Activated B cell treated with CpG ODN at 0.5 μM for 24 hours (primary cell): ENCODE data around the gene IAH1. TPM values are rescaled to one million over a fixed set of nuclear protein-coding genes. Genes with fewer than 3 reads are reported as not detected.

Source experiments
- ATAC-seq: fragments of 200-7000 bp; cut with Tn5 transposase; one replicate; pipeline ENCODE4 v1.10.0; 2021; ENCODE audit warnings: low read depth, mild to moderate bottlenecking, moderate library complexity
- CTCF ChIA-PET: fragments of 350-600 bp; sonication (Branson Sonifier 250); formaldehyde crosslinking; loops from one replicate; lab custom pipeline; 2021; ENCODE audit warnings: antibody characterized with exemption; lab: Charles Lee
- POLR2A ChIA-PET: fragments of 350-600 bp; sonication (Branson Sonifier 250); formaldehyde crosslinking; loops from one replicate; lab custom pipeline; 2021; ENCODE audit warnings: antibody characterized with exemption; lab: Charles Lee
- DNase-seq: peaks from one replicate; pipeline ENCODE4 v3.0.0; 2022
- H3K27ac Mint-ChIP-seq: one replicate; pipeline ENCODE4 v1.8.0; 2020; ENCODE audit warnings: mixed read lengths
- H3K27me3 Mint-ChIP-seq: one replicate; pipeline ENCODE4 v1.8.0; 2021; ENCODE audit warnings: mixed read lengths
- H3K36me3 Mint-ChIP-seq: one replicate; pipeline ENCODE4 v1.8.0; 2021; ENCODE audit warnings: low read depth, mixed read lengths
- H3K4me1 Mint-ChIP-seq: one replicate; pipeline ENCODE4 v1.8.0; 2021; ENCODE audit warnings: mixed read lengths
- H3K4me3 Mint-ChIP-seq: one replicate; pipeline ENCODE4 v1.8.0; 2020; ENCODE audit warnings: mild to moderate bottlenecking, mixed read lengths
- H3K9me3 Mint-ChIP-seq: one replicate; pipeline ENCODE4 v1.8.0; 2020; ENCODE audit warnings: mixed read lengths
- intact Hi-C: fragments of 100-400 bp; cut with micrococcal nuclease; formaldehyde crosslinking; loops from one replicate; pipeline ENCODE4 v1.15.1; 2024
- total RNA-seq: library from RNA; stranded (reverse); gene quantifications from 2 replicates; pipeline ENCODE4 v1.2.3, GENCODE V29; 2022
- TF ChIP-seq, protein P1 (sequence below): fragments of 200-600 bp; IDR thresholded peaks from one replicate; pipeline ENCODE4 v1.8.0; 2022; ENCODE audit warnings: antibody characterized with exemption, mild to moderate bottlenecking

The IAH1 gene
- total RNA-seq, 1 donor from 2014 or later: 49.0 TPM

GRCh38 chr2:9490789-9491188 is 16.4 kb downstream of the IAH1 start:
- intact Hi-C loops: no loop called here
- ChIA-PET POLR2A (interaction anchor here (0.9 to 1.3 kb wide), 2 partner anchors 17 to 46 kb away, joined by 3 read pairs; no protein-coding TSS in a partner anchor), CTCF (no interaction called here)
- ATAC-seq (no peak), DNase-seq (no peak)
- H3K27me3 Mint-ChIP-seq: no peaks in the 10 kb centered on the region
- H3K36me3 Mint-ChIP-seq: peaks cover 91% of the 10 kb centered on the region
- TF ChIP-seq, protein P1, sequence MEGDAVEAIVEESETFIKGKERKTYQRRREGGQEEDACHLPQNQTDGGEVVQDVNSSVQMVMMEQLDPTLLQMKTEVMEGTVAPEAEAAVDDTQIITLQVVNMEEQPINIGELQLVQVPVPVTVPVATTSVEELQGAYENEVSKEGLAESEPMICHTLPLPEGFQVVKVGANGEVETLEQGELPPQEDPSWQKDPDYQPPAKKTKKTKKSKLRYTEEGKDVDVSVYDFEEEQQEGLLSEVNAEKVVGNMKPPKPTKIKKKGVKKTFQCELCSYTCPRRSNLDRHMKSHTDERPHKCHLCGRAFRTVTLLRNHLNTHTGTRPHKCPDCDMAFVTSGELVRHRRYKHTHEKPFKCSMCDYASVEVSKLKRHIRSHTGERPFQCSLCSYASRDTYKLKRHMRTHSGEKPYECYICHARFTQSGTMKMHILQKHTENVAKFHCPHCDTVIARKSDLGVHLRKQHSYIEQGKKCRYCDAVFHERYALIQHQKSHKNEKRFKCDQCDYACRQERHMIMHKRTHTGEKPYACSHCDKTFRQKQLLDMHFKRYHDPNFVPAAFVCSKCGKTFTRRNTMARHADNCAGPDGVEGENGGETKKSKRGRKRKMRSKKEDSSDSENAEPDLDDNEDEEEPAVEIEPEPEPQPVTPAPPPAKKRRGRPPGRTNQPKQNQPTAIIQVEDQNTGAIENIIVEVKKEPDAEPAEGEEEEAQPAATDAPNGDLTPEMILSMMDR: no peak
- H3K4me1 Mint-ChIP-seq: no peaks in the 10 kb centered on the region
- H3K9me3 Mint-ChIP-seq: no peaks in the 10 kb centered on the region
- H3K4me3 Mint-ChIP-seq: no peak overlapping the region
- peak overlapping the region; percentile 53 for H3K27ac Mint-ChIP-seq

DNA sequence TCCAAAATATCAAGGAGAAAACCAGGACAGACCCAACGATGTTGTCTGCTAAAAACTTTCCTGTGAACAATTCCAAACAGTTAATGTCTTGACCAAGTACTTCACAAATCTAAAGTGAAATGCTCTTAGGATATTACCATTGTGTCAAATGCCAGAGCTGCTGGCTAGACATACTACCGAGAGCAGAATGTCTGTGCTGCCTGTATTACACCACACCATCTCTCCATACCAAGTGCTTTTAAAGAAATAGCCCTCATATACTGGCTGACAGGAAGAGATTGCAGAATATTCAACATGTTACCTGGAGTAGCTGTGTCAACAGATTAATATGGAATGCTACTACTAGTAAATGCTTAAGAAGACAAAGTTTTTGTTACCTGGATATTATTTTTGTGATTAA is 18.6 kb downstream of the IAH1 start:
- H3K27me3 Mint-ChIP-seq: no peaks in the 10 kb centered on the region
- H3K36me3 Mint-ChIP-seq: peaks cover 86% of the 10 kb centered on the region
- ATAC-seq (no peak), DNase-seq (no peak)
- ChIA-PET POLR2A (no interaction called here), CTCF (no interaction called here)
- intact Hi-C loops: no loop called here
- H3K4me1 Mint-ChIP-seq: no peaks in the 10 kb centered on the region
- TF ChIP-seq, protein P1: no peak
- H3K9me3 Mint-ChIP-seq: no peaks in the 10 kb centered on the region
- H3K4me3 Mint-ChIP-seq: no peak overlapping the region
- H3K27ac Mint-ChIP-seq: peak overlapping the region; percentile 15

DNA sequence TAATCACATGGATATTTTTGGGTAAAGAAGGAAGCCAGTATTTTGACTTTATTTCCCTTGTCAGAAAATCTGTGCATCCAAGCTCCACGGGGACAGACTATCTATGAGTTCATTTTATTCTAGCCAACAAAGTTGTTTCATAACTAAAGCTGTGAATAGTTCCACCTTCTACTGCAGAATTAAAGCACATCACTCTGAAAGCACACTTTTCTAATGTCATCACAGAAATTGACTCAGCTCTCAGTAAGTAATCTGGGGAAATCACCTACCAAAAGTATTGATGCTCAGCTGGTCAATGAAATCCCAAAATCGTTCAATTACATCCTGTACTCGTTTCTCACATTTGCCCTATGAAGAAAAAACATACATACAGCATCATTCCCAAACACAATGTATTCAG is 19.1 kb downstream of the IAH1 start:
- POLR2A ChIA-PET: interaction anchor here (0.6 to 0.9 kb wide), 2 partner anchors 9 to 63 kb away, joined by 3 to 5 read pairs; partner anchors contain the start of gene ADAM17

DNA sequence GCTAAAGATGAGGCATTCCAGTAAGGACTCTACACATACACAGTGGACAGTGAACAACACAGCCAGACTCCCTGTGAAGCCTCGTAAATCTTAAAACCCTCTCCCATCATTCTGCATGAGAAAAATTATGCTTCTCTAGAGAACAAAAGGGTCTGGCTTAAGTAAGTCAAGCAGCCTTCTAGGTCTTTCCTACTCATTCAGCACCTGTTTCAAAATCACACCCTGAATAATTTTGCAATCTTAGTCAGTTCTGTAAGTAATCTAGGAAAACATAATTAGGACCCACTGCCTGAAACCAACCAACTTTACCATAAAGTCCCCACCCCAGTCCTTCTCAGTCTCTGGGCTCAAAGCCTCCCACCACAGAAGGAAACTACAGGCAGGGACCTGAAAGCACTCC is 19.7 kb downstream of the IAH1 start:
- H3K27me3 Mint-ChIP-seq: no peaks in the 10 kb centered on the region
- no peaks in the 10 kb centered on the region for H3K9me3 Mint-ChIP-seq
- H3K36me3 Mint-ChIP-seq: peaks cover 86% of the 10 kb centered on the region
- intact Hi-C loops: no loop called here
- H3K4me3 Mint-ChIP-seq: no peak overlapping the region
- DNase-seq (no peak), ATAC-seq (no peak)
- H3K4me1 Mint-ChIP-seq: no peaks in the 10 kb centered on the region
- TF ChIP-seq, protein P1: no peak
- ChIA-PET CTCF (no interaction called here), POLR2A (interaction anchor here (0.6 to 0.9 kb wide), 2 partner anchors 9 to 62 kb away, joined by 3 to 5 read pairs; partner anchors contain the start of gene ADAM17)
- H3K27ac Mint-ChIP-seq: no peak overlapping the region

More for the DNA sequence above, 19.1 kb downstream of the IAH1 start:
- TF ChIP-seq, protein P1: no peak
- DNase-seq (no peak), ATAC-seq (no peak)
- Mint-ChIP-seq H3K4me1 (no peaks in the 10 kb centered on the region), H3K4me3 (no peak overlapping the region), H3K9me3 (no peaks in the 10 kb centered on the region), H3K27ac (no peak overlapping the region), H3K27me3 (no peaks in the 10 kb centered on the region), H3K36me3 (peaks cover 86% of the 10 kb centered on the region)
- intact Hi-C loops: no loop called here
- CTCF ChIA-PET: no interaction called here

DNA sequence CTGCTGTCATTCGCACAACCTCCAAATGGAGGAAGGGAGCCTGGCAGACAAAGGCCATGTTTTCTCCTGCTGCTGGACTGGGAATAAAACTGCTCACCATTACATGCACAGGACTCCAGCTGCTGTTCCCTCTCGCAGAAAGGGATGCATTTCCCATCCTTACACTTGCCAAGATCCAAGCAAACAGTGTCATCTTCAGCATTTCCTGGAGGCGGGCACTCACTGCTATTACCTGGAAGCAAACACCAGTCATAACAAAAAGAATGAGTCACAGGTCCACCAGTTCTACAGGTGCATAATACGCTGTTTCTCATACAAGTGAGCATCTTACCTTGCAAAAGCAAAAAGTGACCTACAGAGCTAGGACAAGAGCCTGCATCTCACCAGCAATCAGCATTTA is 22.7 kb downstream of the IAH1 start:
- no peak for ATAC-seq
- H3K9me3 Mint-ChIP-seq: no peaks in the 10 kb centered on the region
- TF ChIP-seq, protein P1: no peak
- DNase-seq: no peak
- H3K4me3 Mint-ChIP-seq: no peak overlapping the region
- H3K36me3 Mint-ChIP-seq: peaks cover 83% of the 10 kb centered on the region
- no peaks in the 10 kb centered on the region for H3K4me1 Mint-ChIP-seq
- POLR2A ChIA-PET: no interaction called here
- CTCF ChIA-PET: no interaction called here
- H3K27me3 Mint-ChIP-seq: no peaks in the 10 kb centered on the region
- peak overlapping the region; percentile 24 for H3K27ac Mint-ChIP-seq
- intact Hi-C loops: no loop called here
